ENCODE results near the gene DKC1.

Gene DKC1

DNA sequence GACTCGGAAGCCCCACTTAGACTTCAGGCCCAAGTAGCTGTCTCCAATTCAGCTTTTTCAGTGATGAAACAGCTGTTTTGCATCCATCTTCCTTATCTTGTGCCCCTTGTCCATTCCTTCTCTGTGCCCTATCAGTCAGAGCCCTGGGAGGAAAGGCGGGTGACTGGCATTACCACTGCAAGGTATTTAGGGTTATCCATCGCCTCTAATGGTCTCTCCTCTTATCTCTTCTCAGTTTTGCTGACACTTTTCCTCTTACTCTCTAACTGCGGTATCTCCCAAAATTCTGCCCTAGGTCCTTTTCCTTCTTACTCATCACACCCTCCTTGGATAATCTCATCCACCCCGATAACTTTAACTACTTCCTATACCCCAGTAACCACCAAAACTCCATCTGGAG, 25.5 kb upstream of the DKC1 start:
- no peak for DNase-seq (ENCODE audit: low read depth)

DNA sequence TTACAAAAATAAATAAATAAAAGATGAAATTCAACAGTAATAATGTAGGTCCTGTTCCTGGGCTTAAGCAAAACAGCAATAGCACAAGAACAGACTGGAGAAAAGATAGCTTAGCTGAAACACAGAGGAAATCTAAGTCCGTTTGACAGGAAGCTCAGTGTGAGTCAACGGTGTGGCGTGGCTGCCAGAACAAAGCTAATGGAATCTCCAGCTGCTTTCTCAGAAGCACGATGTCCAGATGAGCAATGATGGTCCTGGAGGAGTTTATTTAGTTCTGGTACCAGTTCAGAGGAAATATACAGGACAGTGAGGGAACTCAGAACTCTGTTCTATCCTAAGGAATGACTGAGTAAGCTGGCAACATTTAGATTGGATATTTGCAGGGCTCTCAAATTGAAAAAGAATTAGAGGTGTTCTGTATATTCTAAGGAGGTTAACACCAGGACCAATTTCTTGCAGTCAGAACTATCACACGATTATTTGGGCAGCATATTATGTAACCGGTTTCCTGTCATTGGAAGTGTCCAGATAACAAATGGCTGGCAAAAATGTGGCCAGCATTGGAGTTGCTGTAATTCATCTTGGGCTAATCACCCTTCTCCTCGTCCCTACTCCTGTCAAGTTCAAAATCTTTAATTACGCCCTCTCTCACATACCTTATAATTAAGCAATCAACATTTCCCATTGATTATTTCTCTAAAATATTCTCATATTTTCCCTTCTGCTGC, 24.5 kb upstream of the DKC1 start:
- DNase-seq (ENCODE audit: low read depth) = no peak

GRCh38 chrX:154739952-154740465, 22.7 kb upstream of the DKC1 start:
- no peak for DNase-seq (ENCODE audit: low read depth)

DNA sequence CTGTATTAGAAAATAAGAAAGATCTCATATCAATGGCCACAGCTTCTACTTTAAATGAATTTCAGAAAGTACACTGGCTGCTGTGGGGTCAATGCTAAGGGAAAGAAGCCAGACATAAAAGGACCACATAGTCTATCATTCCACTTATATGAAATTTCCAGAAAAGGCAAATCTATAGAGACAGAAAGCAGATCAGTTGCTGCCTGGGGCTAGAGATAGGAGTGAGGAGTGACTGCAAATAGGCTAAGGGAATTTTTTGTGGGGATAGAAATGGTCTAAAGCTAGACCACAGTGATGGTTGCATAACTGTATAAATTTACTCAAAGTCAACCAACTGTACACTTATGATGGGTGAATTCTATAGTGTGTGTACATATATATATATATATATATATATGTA, 20.1 kb upstream of the DKC1 start:
- no peak for DNase-seq (ENCODE audit: low read depth)

DNA sequence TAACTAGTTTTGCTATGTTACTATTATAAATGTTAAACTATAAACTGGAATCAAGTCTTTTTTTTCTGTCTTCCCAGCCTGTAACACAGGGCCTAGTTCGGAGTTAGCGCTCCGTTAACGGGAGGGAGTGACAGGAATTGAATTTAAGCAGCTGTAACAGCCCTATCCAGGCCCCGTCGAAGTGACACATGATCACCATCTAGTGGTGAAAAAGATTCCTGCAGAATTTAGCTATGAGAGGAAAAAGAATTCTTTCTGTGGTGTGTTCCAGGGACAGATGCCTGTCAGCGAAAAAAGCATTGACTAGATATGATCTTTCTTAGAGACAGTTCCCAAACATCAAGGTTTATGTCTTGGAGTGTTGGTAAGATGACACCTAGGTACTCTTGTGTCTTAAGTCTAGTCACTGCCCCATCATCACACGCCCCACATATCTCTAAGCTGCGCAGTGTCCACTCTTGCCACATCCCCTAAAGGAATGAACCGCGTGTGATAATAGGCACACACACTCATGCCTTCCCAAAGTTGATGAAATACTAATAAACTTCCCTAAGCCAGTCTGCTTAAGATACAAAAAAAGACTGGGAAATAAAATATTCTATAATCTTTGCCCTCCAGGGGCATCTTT, 13.8 kb upstream of the DKC1 start:
- DNase-seq (ENCODE audit: low read depth) = no peak

DNA sequence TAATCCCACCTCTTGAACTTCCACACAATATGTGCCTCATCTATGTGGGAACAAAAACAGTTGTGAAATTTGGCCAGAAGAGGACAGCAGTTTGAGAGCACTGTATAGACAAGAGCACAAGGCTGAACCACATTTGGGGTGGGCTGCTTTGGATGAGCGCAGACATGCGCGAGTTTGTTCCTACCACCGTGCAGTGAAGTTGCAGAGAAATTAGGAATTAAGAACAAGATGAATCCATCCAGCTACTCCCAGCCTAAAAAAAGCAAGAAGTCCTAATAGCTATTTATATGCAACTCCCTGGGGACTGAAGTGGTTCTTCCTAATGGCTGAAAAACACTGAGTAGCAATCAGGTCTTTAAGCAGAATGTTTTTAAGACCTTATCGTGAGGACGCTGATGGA, 12.8 kb upstream of the DKC1 start:
- DNase-seq (ENCODE audit: low read depth) = no peak

- DNase-seq (ENCODE audit: low read depth) = no peak
Observed at GRCh38 chrX:154750301-154751202, 12.1 kb upstream of the DKC1 start, which contains the start of gene GAB3. Gene GAB3 (minus strand): TSS chrX:154751077. CDS start chrX:154751025, 52 bp downstream.

DNA sequence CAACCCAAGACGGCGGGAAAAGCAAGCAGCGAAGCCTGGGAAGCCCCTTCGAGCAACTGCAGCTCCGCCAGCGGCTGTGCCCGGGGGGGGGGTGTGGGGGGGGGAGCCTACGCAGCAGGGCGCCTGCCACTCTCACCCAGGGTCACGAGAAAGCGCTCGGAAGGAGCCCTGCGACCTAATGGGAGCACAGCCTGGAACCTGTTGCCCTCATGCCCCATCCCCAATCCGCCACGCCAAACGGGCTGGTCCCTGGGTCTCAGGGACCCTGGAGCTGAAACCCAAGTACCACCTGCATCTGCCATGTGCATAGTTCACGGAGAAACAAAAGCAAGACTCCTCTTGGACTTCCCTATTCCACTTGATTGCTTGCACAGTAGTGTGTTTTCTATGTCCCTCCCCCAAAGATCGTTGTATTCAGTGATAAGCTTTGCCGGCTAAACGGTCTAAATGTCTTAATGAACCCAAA, 11.4 kb upstream of the DKC1 start:
- DNase-seq (ENCODE audit: low read depth) = no peak

DNA sequence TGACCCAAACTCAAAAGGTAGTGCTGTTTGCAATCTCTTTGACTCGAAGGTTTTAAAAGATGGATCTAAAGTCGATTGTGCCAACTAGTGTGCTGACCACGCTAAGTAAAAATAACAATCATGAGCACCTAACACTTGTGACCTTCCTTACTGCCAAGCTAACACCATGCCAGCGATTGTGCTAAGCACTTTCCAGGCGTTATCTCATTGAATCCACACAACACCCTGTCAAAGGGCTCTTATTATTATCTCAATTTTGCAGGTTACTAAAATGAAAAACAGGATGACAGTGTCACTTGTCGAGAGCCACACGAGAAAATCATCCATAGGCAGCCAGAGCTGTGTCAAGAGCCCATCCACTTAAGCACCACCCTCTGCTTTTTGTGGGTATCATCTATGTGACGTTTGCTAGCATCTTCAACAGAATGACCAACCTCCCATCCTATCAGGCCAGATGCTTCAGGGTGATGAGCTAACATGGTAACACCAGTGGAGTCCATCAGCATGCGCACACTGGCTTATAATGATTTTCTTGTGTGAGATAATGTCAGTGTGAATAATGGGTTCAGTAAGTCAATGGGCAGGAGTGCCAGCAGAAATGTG, 10.9 kb upstream of the DKC1 start:
- no peak for DNase-seq (ENCODE audit: low read depth)

GRCh38 chrX:154758696-154759095, 4.0 kb upstream of the DKC1 start:
- no peak for DNase-seq (ENCODE audit: low read depth)

DNA sequence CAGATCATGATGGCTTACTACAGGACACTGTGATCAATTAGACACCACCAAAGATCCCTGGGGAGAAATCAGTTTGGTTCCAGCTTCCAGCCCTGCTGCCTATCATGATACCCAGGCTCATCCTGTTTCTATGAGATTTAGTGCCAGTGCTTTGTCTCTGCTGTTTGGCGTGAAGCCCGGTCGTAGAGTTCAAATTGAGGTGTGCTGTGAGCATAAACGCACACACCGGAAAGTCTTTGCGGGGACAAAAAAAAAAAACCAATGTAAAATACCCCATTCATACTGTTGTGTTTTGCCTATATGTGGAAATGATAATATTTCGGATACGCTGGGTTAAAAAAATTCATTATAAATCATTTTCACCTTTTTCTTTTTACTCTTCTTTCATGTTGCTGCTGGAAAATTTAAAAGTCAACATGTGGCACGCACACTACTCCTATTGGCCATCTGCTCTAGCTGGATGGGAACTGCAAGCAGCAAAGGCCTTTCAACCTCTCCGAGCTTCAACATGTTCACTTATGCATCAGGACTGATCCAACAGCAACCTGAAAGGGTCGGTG, 607 bp upstream of the DKC1 start:
- no peak for DNase-seq (ENCODE audit: low read depth)

GRCh38 chrX:154774622-154775021, 12.0 kb downstream of the DKC1 start:
- no peak for DNase-seq (ENCODE audit: low read depth)

DNA sequence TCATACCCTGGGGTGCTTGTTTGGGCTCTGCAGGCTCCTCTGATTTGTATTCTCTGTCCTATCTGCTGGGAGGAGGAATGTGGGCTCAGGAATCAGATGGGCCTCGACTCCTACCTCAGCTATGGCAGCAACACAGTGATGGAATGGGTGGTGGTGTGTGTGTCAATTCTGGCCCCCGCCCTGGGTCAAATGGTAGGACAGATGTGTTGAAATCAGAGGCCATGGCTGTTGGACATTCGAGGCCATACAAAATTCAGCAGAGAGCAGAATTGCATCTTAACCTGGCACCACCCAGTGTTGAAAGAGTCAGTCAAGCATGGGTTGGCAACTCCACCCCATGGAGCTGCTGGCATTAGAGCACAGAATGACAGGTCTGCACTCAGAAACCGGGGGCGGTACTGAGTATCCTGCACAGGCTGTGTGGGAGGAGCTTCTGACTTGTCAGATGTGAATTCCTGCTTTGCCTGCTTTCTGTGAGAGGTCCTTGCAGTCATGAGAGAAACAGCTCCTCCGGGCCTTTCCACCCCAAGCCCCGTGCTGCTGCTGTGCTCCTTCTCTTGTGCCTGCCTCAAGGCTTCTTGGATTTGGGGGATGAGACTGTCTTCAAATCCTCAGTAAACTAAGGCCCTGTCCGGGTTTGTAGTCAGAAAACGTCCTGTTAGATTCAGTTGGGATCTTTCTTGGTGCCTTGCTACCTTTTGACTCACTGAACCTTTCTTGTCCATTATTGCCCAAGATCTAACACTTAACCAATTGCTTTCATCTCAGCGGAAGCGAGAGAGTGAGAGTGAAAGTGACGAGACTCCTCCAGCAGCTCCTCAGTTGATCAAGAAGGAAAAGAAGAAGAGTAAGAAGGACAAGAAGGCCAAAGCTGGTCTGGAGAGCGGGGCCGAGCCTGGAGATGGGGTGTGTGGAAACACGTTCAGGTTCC, 13.0 kb downstream of the DKC1 start:
- DNase-seq (ENCODE audit: low read depth) = no peak

- DNase-seq (ENCODE audit: low read depth) = no peak
Observed at GRCh38 chrX:154776753-154777152, 14.1 kb downstream of the DKC1 start.

DNA sequence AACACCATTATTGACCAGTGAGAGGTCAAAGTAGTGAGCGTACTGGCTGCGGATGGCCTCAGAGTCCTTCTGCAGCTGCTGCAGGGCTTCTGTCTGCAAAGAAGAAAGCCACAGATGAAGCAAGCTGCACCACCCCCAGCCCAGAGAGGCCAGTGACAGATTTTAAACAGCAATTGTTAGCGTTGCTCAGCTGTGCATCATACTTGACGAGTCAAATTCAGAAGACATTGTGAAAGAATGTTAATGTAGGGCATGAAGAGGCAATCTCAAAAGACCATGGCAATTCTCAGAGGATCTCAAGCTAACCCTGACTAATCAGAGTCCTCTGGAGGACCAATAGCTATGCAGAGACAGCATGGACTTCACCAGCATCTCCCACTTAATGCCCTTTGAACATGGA, 16.6 kb downstream of the DKC1 start:
- DNase-seq (ENCODE audit: low read depth) = no peak

DNA sequence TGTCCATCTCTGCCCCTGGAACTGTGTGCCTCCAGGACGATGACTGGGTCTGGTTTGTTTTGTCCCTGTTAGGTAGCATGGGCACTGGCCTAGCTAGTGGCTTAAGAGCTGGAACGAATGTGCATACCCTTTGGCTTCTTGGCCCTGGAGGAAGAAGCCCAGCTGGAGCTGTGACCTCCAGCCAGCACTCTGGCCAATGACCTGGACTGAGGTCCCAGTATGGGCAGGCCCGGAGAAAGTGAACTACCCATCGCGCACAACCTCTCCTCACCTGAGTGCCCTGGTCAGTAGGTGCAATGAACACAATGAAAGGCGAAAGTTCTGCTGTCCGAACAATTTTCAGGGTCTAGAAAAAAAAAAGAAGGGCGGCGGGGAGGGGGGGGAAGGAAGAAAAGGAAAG, 18.3 kb downstream of the DKC1 start:
- DNase-seq (ENCODE audit: low read depth) = no peak

DNA sequence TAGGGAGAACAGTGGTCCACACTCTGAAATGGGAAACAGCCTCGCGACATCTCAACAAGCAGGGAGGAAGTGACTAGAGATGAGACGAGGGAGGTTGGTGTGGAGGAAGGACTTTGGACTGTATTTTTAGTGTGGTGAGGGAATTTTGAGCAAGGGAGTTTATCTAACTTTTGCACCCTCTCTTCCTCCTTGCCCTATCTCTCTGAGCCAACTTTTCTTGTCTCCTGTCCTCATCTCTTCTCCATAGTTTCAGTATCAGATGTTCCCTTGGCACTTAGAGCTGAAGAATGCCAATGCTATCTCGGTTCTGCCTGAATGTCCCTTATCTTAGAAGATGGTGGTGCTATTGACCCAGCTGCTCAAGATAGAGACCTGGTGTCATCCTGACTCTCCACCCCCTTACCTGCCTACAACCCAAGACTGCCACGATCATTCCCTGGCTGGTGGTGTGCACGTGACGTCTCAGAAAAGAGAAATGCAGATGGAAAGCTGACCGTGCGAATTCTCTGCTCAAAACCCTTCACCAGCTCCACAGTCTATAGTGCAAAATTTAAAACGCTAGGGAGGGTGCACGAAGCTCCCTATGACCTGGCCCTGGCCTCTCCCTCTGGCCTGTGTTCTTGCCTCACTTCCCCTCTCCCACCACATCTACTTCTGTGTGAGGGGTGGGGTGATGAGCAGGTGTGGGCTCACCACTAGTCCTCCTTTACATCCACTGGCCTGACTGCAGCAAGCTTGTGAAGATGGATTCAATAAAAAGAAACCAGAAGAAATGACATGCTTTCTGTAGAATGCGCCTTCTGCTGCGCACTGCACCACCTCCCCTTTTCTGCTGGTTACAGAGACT, 21.7 kb downstream of the DKC1 start:
- DNase-seq (ENCODE audit: low read depth) = no peak

DNA sequence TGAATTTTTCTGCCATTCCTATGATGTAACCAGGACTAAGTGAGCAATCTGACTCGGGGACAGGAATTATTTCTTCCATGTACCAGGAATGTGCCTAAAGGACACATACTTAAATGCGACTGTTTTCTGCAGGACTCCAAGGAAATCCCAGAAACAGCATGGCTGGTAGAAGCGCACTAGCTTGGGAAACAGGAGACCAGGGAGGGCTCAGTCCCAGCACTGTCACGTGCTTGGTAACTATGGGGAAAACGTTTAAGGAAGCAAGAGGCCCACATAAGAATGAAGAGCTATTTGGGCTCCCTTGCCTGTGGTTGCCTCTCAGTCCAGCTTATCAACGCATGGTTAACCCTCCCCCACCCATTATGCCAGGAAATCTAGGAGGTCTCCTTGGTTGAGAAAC, 23.1 kb downstream of the DKC1 start:
- DNase-seq (ENCODE audit: low read depth) = no peak

DNA sequence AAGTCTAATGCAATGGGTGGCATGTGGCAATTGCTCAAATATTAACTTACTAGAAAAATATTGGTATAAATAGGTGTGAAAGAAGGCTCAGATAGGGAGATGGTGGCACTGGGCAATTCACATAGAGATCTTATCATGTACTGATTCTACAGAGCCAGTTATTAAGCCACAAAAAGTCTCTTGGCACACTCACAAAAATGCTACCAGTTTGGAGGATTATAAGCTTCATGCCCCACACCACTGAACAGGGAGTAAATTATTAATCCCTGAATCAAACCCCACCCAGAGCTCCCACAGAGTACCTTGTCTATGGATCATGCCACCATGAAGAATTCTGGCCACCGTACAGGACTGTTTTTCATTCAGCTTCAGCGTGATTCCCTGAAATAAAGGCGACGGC, 28.8 kb downstream of the DKC1 start:
- no peak for DNase-seq (ENCODE audit: low read depth)

- DNase-seq (ENCODE audit: low read depth) = no peak
Observed at GRCh38 chrX:154791939-154792338, 29.3 kb downstream of the DKC1 start.

All from non-pigmented ciliary epithelial cell (primary cell).